Keratinocyte (primary cell): Measurements from ENCODE around the gene ZNF627. TPM values are rescaled to one million over a fixed set of nuclear protein-coding genes. Genes with fewer than 3 reads are reported as not detected.

Experiments
- DNase-seq: peaks from one replicate; pipeline ENCODE4 v3.0.0-alpha.2; 2011; ENCODE audit warnings: low read depth, missing footprints, low spot score
- FAIRE-seq: peaks from 2 replicates; lab custom pipeline; 2011; peaks lifted over from hg19 to GRCh38; lab: Jason Lieb, UNC
- H2AFZ ChIP-seq: 2 replicates; pipeline ENCODE4 v1.6.0; 2012; ENCODE audit warnings: low read length, control low read depth, inconsistent platforms; ENCODE audit not compliant: control insufficient read depth
- H3K27ac ChIP-seq: 2 replicates; pipeline ENCODE4 v1.5.1; 2011; ENCODE audit warnings: low read length; ENCODE audit not compliant: control insufficient read depth, insufficient read depth
- H3K27me3 ChIP-seq: 3 replicates; pipeline ENCODE4 v1.6.0; 2011; ENCODE audit warnings: low read length; ENCODE audit not compliant: control insufficient read depth, insufficient read depth; ENCODE audit errors: extremely low read depth
- H3K36me3 ChIP-seq, 2 experiments: 2 replicates in 1 of 2; 3 replicates in 1 of 2; pipeline ENCODE4 v1.5.1; 2011; ENCODE audit warnings: low read length in 2 of 2, mild to moderate bottlenecking in 1 of 2; ENCODE audit not compliant: control insufficient read depth in 2 of 2, insufficient read depth in 2 of 2; ENCODE audit errors: extremely low read depth in 1 of 2
- H3K4me1 ChIP-seq: 3 replicates; pipeline ENCODE4 v1.5.1; 2011; ENCODE audit warnings: low read length; ENCODE audit not compliant: control insufficient read depth, insufficient read depth; ENCODE audit errors: extremely low read depth
- H3K4me2 ChIP-seq: 3 replicates; pipeline ENCODE4 v1.6.0; 2011; ENCODE audit warnings: low read depth, low read length; ENCODE audit not compliant: control insufficient read depth, insufficient read depth; ENCODE audit errors: extremely low read depth
- H3K4me3 ChIP-seq, 3 experiments: fragments of 200-600 bp in 1 of 3; sonication (generic) in 1 of 3; 2 replicates in 2 of 3; 3 replicates in 1 of 3; pipeline ENCODE4 v1.5.1; 2011 to 2016; ENCODE audit warnings: low read length in 3 of 3, mild to moderate bottlenecking in 3 of 3, control low read depth in 2 of 3, inconsistent platforms in 1 of 3, low read depth in 1 of 3, mixed read lengths in 1 of 3, mixed run types in 1 of 3, moderate library complexity in 1 of 3; ENCODE audit not compliant: control insufficient read depth in 2 of 3, insufficient read depth in 2 of 3; ENCODE audit errors: extremely low read depth in 1 of 3
- H3K79me2 ChIP-seq: 2 replicates; pipeline ENCODE4 v1.6.0; 2012; ENCODE audit warnings: low read length; ENCODE audit not compliant: control insufficient read depth, insufficient read depth
- H3K9ac ChIP-seq: 3 replicates; pipeline ENCODE4 v1.6.0; 2011; ENCODE audit warnings: low read length; ENCODE audit not compliant: control insufficient read depth, insufficient read depth; ENCODE audit errors: extremely low read depth
- H3K9me1 ChIP-seq: 3 replicates; pipeline ENCODE4 v1.6.0; 2011; ENCODE audit warnings: low read length; ENCODE audit not compliant: control insufficient read depth, insufficient read depth; ENCODE audit errors: extremely low read depth
- H3K9me3 ChIP-seq: 2 replicates; pipeline ENCODE4 v1.5.1; 2012; ENCODE audit warnings: low read depth, low read length; ENCODE audit not compliant: control insufficient read depth
- H4K20me1 ChIP-seq: 3 replicates; pipeline ENCODE4 v1.6.0; 2011; ENCODE audit warnings: low read length; ENCODE audit not compliant: control insufficient read depth, insufficient read depth; ENCODE audit errors: extremely low read depth
- CTCF ChIP-seq, 3 experiments: IDR thresholded peaks in 1 of 3; conservative IDR thresholded peaks in 1 of 3; optimal IDR thresholded peaks in 1 of 3; 2 replicates in 2 of 3; 3 replicates in 1 of 3; pipeline versions ENCODE3 to v1.5.1; 2011; ENCODE audit warnings: low read length in 3 of 3, mild to moderate bottlenecking in 3 of 3, moderate library complexity in 2 of 3, control low read depth in 1 of 3, inconsistent platforms in 1 of 3; ENCODE audit not compliant: insufficient read depth in 2 of 3; ENCODE audit errors: extremely low read depth in 1 of 3
- EZH2 ChIP-seq: IDR thresholded peaks from one replicate; pipeline ENCODE4 v1.6.1; 2012; ENCODE audit warnings: inconsistent platforms, mild to moderate bottlenecking, low read length, moderate library complexity
- dilution Hi-C: fragments of 300-500 bp; cut with MboI; formaldehyde crosslinking; loops from one replicate; pipeline ENCODE4 v1.7.0; 2020; ENCODE audit warnings: low sequenced_read_pairs; ENCODE audit not compliant: extremely low pct_ligation_motif_present
- polyA plus RNA-seq, 5 experiments: library from polyadenylated mRNA; depleted of rRNA in 3 of 5; stranded (reverse) in 3 of 5; stranded (forward) in 1 of 5; unstranded in 1 of 5; fragments of >200 nt; gene quantifications; 1 replicate in 1 of 5; 2 replicates in 3 of 5; 3 replicates in 1 of 5; pipeline versions ENCODE4 v1.2.1 to v1.2.3, GENCODE V29; 2011 to 2012; ENCODE audit warnings: missing spikeins in 2 of 5, low read depth in 1 of 5, low replicate concordance in 1 of 5

ZNF627 gene
- polyA plus RNA-seq, 1 donor (not counting 4 experiments of a cell fraction or from before 2014, with no cell fraction given): 8.5 TPM

- Histone ChIP-seq H4K20me1 (no peaks in the 10 kb centered on the region), H3K4me2 (no peak overlapping the region), H3K79me2 (no peaks in the 10 kb centered on the region), H3K9ac (no peak overlapping the region), H3K4me3 (no peak overlapping the region), H3K4me1 (no peaks in the 10 kb centered on the region), H2AFZ (no peak overlapping the region), H3K36me3 (no peaks in the 10 kb centered on the region), H3K27me3 (no peaks in the 10 kb centered on the region), H3K9me1 (no peaks in the 10 kb centered on the region), H3K9me3 (peaks cover 2% of the 10 kb centered on the region), H3K27ac (no peak overlapping the region)
- DNase-seq (no peak), FAIRE-seq (no peak)
- dilution Hi-C loops: no loop called here
- no peak for TF ChIP-seq CTCF (optimal IDR thresholded peaks at IDR 0.05 in 1 of 3, IDR thresholded peaks at IDR 0.05 in 1 of 3, conservative IDR thresholded peaks at IDR 0.05 in 1 of 3; ENCODE audit: extremely low read depth in 1 of 3, insufficient read depth in 2 of 3, low read length in 3 of 3)
- no peak for TF ChIP-seq EZH2
Observed at GRCh38 chr19:11657307-11657706, 60.0 kb downstream of the ZNF627 start.

GRCh38 chr19:11658970-11659369 lies 61.7 kb downstream of the ZNF627 start:
- Histone ChIP-seq H3K79me2 (no peaks in the 10 kb centered on the region), H3K27me3 (no peaks in the 10 kb centered on the region), H3K4me3 (no peak overlapping the region), H3K36me3 (no peaks in the 10 kb centered on the region), H3K27ac (no peak overlapping the region), H3K9me1 (no peaks in the 10 kb centered on the region), H3K4me1 (no peaks in the 10 kb centered on the region), H3K9me3 (no peaks in the 10 kb centered on the region), H2AFZ (no peak overlapping the region), H4K20me1 (no peaks in the 10 kb centered on the region), H3K4me2 (no peak overlapping the region), H3K9ac (no peak overlapping the region)
- TF ChIP-seq EZH2: no peak
- TF ChIP-seq CTCF (optimal IDR thresholded peaks at IDR 0.05 in 1 of 3, IDR thresholded peaks at IDR 0.05 in 1 of 3, conservative IDR thresholded peaks at IDR 0.05 in 1 of 3; ENCODE audit: extremely low read depth in 1 of 3, insufficient read depth in 2 of 3, low read length in 3 of 3): no peak
- DNase-seq: no peak
- FAIRE-seq: no peak
- dilution Hi-C loops: no loop called here
